HepG2 (cell line): Measurements from ENCODE around the gene ITGB2. TPM values are rescaled to one million over a fixed set of nuclear protein-coding genes. Genes with fewer than 3 reads are reported as not detected.
A peak's percentile ranks its signal among the peaks of the same experiment; 100 is the strongest.

Experiments used
- BRD4 ChIP-seq: sonication (generic); formaldehyde crosslinking; IDR thresholded peaks from 2 replicates; pipeline ENCODE4 v1.4.0; 2020; ENCODE audit warnings: missing genetic modification reagents
- DNMT1 ChIP-seq: sonication (generic); formaldehyde crosslinking; IDR thresholded peaks from 2 replicates; pipeline ENCODE4 v1.5.1; 2020; ENCODE audit warnings: mild to moderate bottlenecking, missing genetic modification reagents
- ELK4 ChIP-seq: sonication (generic); formaldehyde crosslinking; IDR thresholded peaks from 2 replicates; pipeline ENCODE4 v1.9.0; 2021; ENCODE audit warnings: missing genetic modification reagents, borderline replicate concordance
- FOXO4 ChIP-seq: sonication (generic); formaldehyde crosslinking; conservative IDR thresholded peaks from 2 replicates; pipeline ENCODE4 v1.8.1; 2023; ENCODE audit warnings: missing genetic modification reagents
- HNF4G ChIP-seq, 2 experiments: sonication (generic) in 1 of 2; formaldehyde crosslinking in 1 of 2; IDR thresholded peaks; 2 replicates each; pipeline versions ENCODE4 v1.4.0 to v1.6.1; 2011 to 2020; ENCODE audit warnings: borderline replicate concordance in 2 of 2, low read depth in 2 of 2, mild to moderate bottlenecking in 2 of 2, low read length in 1 of 2, missing genetic modification reagents in 1 of 2, moderate library complexity in 1 of 2
- IKZF4 ChIP-seq: sonication (generic); formaldehyde crosslinking; IDR thresholded peaks from 2 replicates; pipeline ENCODE4 v1.5.1; 2020; ENCODE audit warnings: borderline replicate concordance, mild to moderate bottlenecking, low read depth, missing genetic modification reagents; ENCODE audit errors: not compliant biosample characterization
- POLR2G ChIP-seq: fragments of 200-400 bp; formaldehyde crosslinking; IDR thresholded peaks from 2 replicates; pipeline ENCODE4 v1.6.1; 2018; ENCODE audit warnings: mild to moderate bottlenecking, low read depth, low read length, moderate library complexity
- RXRA ChIP-seq: sonication (generic); formaldehyde crosslinking; IDR thresholded peaks from 2 replicates; pipeline ENCODE4 v1.5.1; 2020; ENCODE audit warnings: missing genetic modification reagents
- ZNF414 ChIP-seq: sonication (generic); formaldehyde crosslinking; IDR thresholded peaks from 2 replicates; pipeline ENCODE4 v1.5.0; 2020; ENCODE audit warnings: missing genetic modification reagents
- ZNF441 ChIP-seq: sonication (generic); formaldehyde crosslinking; IDR thresholded peaks from 2 replicates; pipeline ENCODE4 v1.7.0; 2021; ENCODE audit warnings: missing genetic modification reagents, borderline replicate concordance
- ZNF609 ChIP-seq: sonication (generic); formaldehyde crosslinking; IDR thresholded peaks from 2 replicates; pipeline ENCODE4 v1.4.0; 2020; ENCODE audit warnings: mild to moderate bottlenecking, missing genetic modification reagents, borderline replicate concordance
- ZNF660 ChIP-seq: sonication (generic); formaldehyde crosslinking; IDR thresholded peaks from 2 replicates; pipeline ENCODE4 v1.5.1; 2020; ENCODE audit warnings: mild to moderate bottlenecking, low read depth, missing genetic modification reagents, borderline replicate concordance
- ZNF768 ChIP-seq: sonication (generic); formaldehyde crosslinking; IDR thresholded peaks from 2 replicates; pipeline ENCODE4 v1.4.0; 2020; ENCODE audit warnings: missing genetic modification reagents
- ZNF777 ChIP-seq: sonication (generic); formaldehyde crosslinking; IDR thresholded peaks from 2 replicates; pipeline ENCODE4 v1.4.0; 2020; ENCODE audit warnings: missing genetic modification reagents
- ZNF850 ChIP-seq: sonication (generic); formaldehyde crosslinking; conservative IDR thresholded peaks from 2 replicates; pipeline ENCODE4 v1.9.0; 2021; ENCODE audit warnings: mild to moderate bottlenecking, missing genetic modification reagents
- ZSCAN30 ChIP-seq: sonication (generic); formaldehyde crosslinking; IDR thresholded peaks from 2 replicates; pipeline ENCODE4 v1.5.0; 2020; ENCODE audit warnings: mild to moderate bottlenecking, missing genetic modification reagents
- ZXDC ChIP-seq: sonication (generic); formaldehyde crosslinking; IDR thresholded peaks from 2 replicates; pipeline ENCODE4 v1.5.0; 2020; ENCODE audit warnings: mild to moderate bottlenecking, missing genetic modification reagents
- polyA plus RNA-seq, 8 experiments: library from polyadenylated mRNA; depleted of rRNA in 3 of 8; stranded (reverse) in 7 of 8; unstranded in 1 of 8; fragments of >200 nt; fragmentation: Illumina TruSeq in 4 of 8; extraction: Trizol in 4 of 8; gene quantifications; 2 replicates each; pipeline versions ENCODE4 v1.2.1 to v1.2.3, GENCODE V29; 2011 to 2016; ENCODE audit warnings: low read depth in 4 of 8, missing spikeins in 1 of 8, mixed read lengths in 1 of 8; ENCODE audit not compliant: insufficient read depth in 1 of 8
- total RNA-seq, 5 experiments: library from RNA; depleted of rRNA; stranded (reverse); fragments of >200 nt; fragmentation: Illumina TruSeq; extraction: Trizol; gene quantifications; 2 replicates each; pipeline ENCODE4 v1.2.3, GENCODE V29; 2016; ENCODE audit warnings: low read depth in 1 of 5

ITGB2 gene
- total and polyA plus RNA-seq, 2 of the 13 experiments (the other 11 are each of a cell fraction or from before 2014, with no cell fraction given) = 4.2 to 18.0 TPM

GRCh38 chr21:44836666-44837471, 83.8 kb downstream of the ITGB2 start (continued):
- TF ChIP-seq ZXDC (CRISPR knock-in tag) = no peak
- TF ChIP-seq ZNF850 (CRISPR knock-in tag) = no peak
- TF ChIP-seq RXRA (CRISPR knock-in tag) = peak; percentile 92
- TF ChIP-seq BRD4 = no peak
- no peak for TF ChIP-seq ELK4 (CRISPR knock-in tag)
- no peak for TF ChIP-seq HNF4G (IDR thresholded peaks at IDR 0.05; ENCODE audit: borderline replicate concordance, low read depth, low read length)
- TF ChIP-seq HNF4G (CRISPR knock-in tag; IDR thresholded peaks at IDR 0.05; ENCODE audit: borderline replicate concordance, low read depth) = no peak
- TF ChIP-seq ZNF609 (CRISPR knock-in tag) = peak; percentile 28; the same call in 1 of the 2 replicates
- no peak for TF ChIP-seq FOXO4 (CRISPR knock-in tag)
- no peak for TF ChIP-seq ZNF414 (CRISPR knock-in tag)
- no peak for TF ChIP-seq ZNF441 (CRISPR knock-in tag)
- TF ChIP-seq IKZF4 (CRISPR knock-in tag) = peak; percentile 42
- TF ChIP-seq ZNF768 (CRISPR knock-in tag) = 0 out of 2 replicates have a peak, but pooled peaks have one; percentile 8
- no peak for TF ChIP-seq ZSCAN30
- no peak for TF ChIP-seq POLR2G
- TF ChIP-seq DNMT1 (CRISPR knock-in tag) = peak; percentile 62; the same call in 1 of the 2 replicates
- TF ChIP-seq ZNF660 (CRISPR knock-in tag) = no peak
- TF ChIP-seq ZNF777 (CRISPR knock-in tag) = no peak; the same call in 1 of the 2 replicates
